ENCODE data around the gene ZDHHC5. TPM values are rescaled to one million over a fixed set of nuclear protein-coding genes. Genes with fewer than 3 reads are reported as not detected.

Gene ZDHHC5
- polyA plus RNA-seq, 1 donor (not counting 4 experiments of a cell fraction or from before 2014, with no cell fraction given), result 79.3 TPM

- no peaks in the 10 kb centered on the region for H3K9me1 ChIP-seq (ENCODE audit: control insufficient read depth, extremely low read depth, insufficient read depth, low read length)
- H3K79me2 ChIP-seq (ENCODE audit: control insufficient read depth, insufficient read depth, low read length), result no peaks in the 10 kb centered on the region
- H3K27ac ChIP-seq (ENCODE audit: control insufficient read depth, insufficient read depth, low read length), result no peak within 1 kb of the TSS
- H3K4me3 ChIP-seq (ENCODE audit: control insufficient read depth in 2 of 3, extremely low read depth in 1 of 3, insufficient read depth in 2 of 3, low read depth in 1 of 3, low read length in 3 of 3), result peak within 1 kb of the TSS in 2 of 3 experiments; percentile 37 to 49
- no peak within 1 kb of the TSS for H2AFZ ChIP-seq (ENCODE audit: control insufficient read depth, low read length)
- no peak for FAIRE-seq
- no peak for DNase-seq (ENCODE audit: low read depth, low spot score)
- peaks cover 41% of the 10 kb centered on the region for H3K4me1 ChIP-seq (ENCODE audit: control insufficient read depth, extremely low read depth, insufficient read depth, low read length)
- H3K4me2 ChIP-seq (ENCODE audit: control insufficient read depth, extremely low read depth, insufficient read depth, low read depth, low read length), result peak within 1 kb of the TSS; percentile 76
- no peaks in the 10 kb centered on the region for H3K36me3 ChIP-seq (ENCODE audit: control insufficient read depth in 2 of 2, extremely low read depth in 1 of 2, insufficient read depth in 2 of 2, low read length in 2 of 2)
- TF ChIP-seq EZH2 (IDR thresholded peaks at IDR 0.05; ENCODE audit: low read length) (no peak), CTCF (optimal IDR thresholded peaks at IDR 0.05 in 1 of 3, IDR thresholded peaks at IDR 0.05 in 1 of 3, conservative IDR thresholded peaks at IDR 0.05 in 1 of 3; ENCODE audit: extremely low read depth in 1 of 3, insufficient read depth in 2 of 3, low read length in 3 of 3) (no peak)
- dilution Hi-C loops (cut with MboI; ENCODE audit: extremely low pct_ligation_motif_present, low sequenced_read_pairs), result no loop called here
- H3K9me3 ChIP-seq (ENCODE audit: control insufficient read depth, low read depth, low read length), result no peaks in the 10 kb centered on the region
- peaks cover 32% of the 10 kb centered on the region for H3K27me3 ChIP-seq (ENCODE audit: control insufficient read depth, extremely low read depth, insufficient read depth, low read length)
- H3K9ac ChIP-seq (ENCODE audit: control insufficient read depth, extremely low read depth, insufficient read depth, low read length), result peak within 1 kb of the TSS; percentile 11
- H4K20me1 ChIP-seq (ENCODE audit: control insufficient read depth, extremely low read depth, insufficient read depth, low read length), result peaks cover 8% of the 10 kb centered on the region
These were observed 17.8 kb upstream of the ZDHHC5 start, which contains the start of gene YPEL4 for GRCh38 chr11:57649826-57650738. Gene YPEL4 (minus strand): TSS chr11:57649912. CDS start chr11:57647107, 2,805 bp downstream.

- dilution Hi-C loops (cut with MboI; ENCODE audit: extremely low pct_ligation_motif_present, low sequenced_read_pairs), result no loop called here
- no peak for FAIRE-seq
- peaks cover 41% of the 10 kb centered on the region for H3K4me1 ChIP-seq (ENCODE audit: control insufficient read depth, extremely low read depth, insufficient read depth, low read length)
These were observed 17.2 kb upstream of the ZDHHC5 start for GRCh38 chr11:57650739-57651090.

More at GRCh38 chr11:57650739-57651090, 17.2 kb upstream of the ZDHHC5 start:
- Histone ChIP-seq H3K79me2 (ENCODE audit: control insufficient read depth, insufficient read depth, low read length) (no peaks in the 10 kb centered on the region), H4K20me1 (ENCODE audit: control insufficient read depth, extremely low read depth, insufficient read depth, low read length) (peaks cover 8% of the 10 kb centered on the region), H2AFZ (ENCODE audit: control insufficient read depth, low read length) (no peak overlapping the region), H3K9me1 (ENCODE audit: control insufficient read depth, extremely low read depth, insufficient read depth, low read length) (no peaks in the 10 kb centered on the region), H3K4me3 (ENCODE audit: control insufficient read depth in 2 of 3, extremely low read depth in 1 of 3, insufficient read depth in 2 of 3, low read depth in 1 of 3, low read length in 3 of 3) (no peak overlapping the region), H3K9me3 (ENCODE audit: control insufficient read depth, low read depth, low read length) (no peaks in the 10 kb centered on the region), H3K27me3 (ENCODE audit: control insufficient read depth, extremely low read depth, insufficient read depth, low read length) (peaks cover 32% of the 10 kb centered on the region), H3K9ac (ENCODE audit: control insufficient read depth, extremely low read depth, insufficient read depth, low read length) (no peak overlapping the region), H3K4me2 (ENCODE audit: control insufficient read depth, extremely low read depth, insufficient read depth, low read depth, low read length) (no peak overlapping the region), H3K27ac (ENCODE audit: control insufficient read depth, insufficient read depth, low read length) (no peak overlapping the region), H3K36me3 (ENCODE audit: control insufficient read depth in 2 of 2, extremely low read depth in 1 of 2, insufficient read depth in 2 of 2, low read length in 2 of 2) (no peaks in the 10 kb centered on the region)
- no peak for DNase-seq (ENCODE audit: low read depth, low spot score)
- TF ChIP-seq CTCF (optimal IDR thresholded peaks at IDR 0.05 in 1 of 3, IDR thresholded peaks at IDR 0.05 in 1 of 3, conservative IDR thresholded peaks at IDR 0.05 in 1 of 3; ENCODE audit: extremely low read depth in 1 of 3, insufficient read depth in 2 of 3, low read length in 3 of 3), result no peak
- TF ChIP-seq EZH2 (IDR thresholded peaks at IDR 0.05; ENCODE audit: low read length), result no peak

Measured in keratinocyte (primary cell).